ENCODE results near the gene KLF13. TPM values are rescaled to one million over a fixed set of nuclear protein-coding genes. Genes with fewer than 3 reads are reported as not detected.

The KLF13 gene
- total RNA-seq, 4 donors from 2014 or later: 50.8 to 151 (median 98.7) TPM

DNA sequence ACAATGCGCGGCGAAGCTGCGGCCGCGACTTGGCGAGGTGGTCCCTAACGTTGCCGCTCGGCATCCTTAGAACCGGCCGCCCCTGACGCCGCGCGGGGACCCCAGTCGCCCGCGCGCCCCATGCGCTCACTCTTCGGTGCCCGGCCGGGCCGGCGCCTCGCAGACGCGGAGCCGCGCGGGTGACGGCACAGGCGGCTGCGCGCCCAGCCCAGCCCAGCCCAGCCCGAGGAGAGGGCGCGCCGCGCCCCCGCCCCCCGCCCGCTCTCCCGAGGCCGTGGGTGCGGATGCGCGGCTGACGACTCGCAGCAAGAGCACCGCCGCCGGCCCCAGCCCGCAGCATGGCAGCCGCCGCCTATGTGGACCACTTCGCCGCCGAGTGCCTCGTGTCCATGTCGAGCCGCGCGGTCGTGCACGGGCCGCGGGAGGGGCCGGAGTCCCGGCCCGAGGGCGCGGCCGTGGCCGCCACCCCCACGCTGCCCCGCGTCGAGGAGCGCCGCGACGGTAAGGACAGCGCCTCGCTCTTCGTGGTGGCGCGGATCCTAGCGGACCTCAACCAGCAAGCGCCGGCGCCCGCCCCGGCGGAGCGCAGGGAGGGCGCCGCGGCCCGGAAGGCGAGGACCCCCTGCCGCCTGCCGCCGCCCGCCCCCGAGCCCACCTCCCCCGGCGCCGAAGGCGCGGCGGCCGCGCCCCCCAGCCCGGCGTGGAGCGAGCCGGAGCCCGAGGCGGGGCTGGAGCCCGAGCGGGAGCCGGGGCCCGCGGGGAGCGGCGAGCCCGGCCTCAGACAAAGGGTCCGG, 437 bp downstream of the KLF13 start:
- 0% methylated on average over 2 of the region's 130 CpGs; no CpG with 5 or more reads in 1 of the 2 donors for WGBS, 2 donors
- TF ChIP-seq, protein P1, sequence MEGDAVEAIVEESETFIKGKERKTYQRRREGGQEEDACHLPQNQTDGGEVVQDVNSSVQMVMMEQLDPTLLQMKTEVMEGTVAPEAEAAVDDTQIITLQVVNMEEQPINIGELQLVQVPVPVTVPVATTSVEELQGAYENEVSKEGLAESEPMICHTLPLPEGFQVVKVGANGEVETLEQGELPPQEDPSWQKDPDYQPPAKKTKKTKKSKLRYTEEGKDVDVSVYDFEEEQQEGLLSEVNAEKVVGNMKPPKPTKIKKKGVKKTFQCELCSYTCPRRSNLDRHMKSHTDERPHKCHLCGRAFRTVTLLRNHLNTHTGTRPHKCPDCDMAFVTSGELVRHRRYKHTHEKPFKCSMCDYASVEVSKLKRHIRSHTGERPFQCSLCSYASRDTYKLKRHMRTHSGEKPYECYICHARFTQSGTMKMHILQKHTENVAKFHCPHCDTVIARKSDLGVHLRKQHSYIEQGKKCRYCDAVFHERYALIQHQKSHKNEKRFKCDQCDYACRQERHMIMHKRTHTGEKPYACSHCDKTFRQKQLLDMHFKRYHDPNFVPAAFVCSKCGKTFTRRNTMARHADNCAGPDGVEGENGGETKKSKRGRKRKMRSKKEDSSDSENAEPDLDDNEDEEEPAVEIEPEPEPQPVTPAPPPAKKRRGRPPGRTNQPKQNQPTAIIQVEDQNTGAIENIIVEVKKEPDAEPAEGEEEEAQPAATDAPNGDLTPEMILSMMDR (IDR thresholded peaks at IDR 0.05): no peak
- peak in 1 of 2 donors; percentile 53 for TF ChIP-seq POLR2A (IDR thresholded peaks at IDR 0.05)
- intact Hi-C loops (cut with DNase I; ENCODE audit: low total_unique reads): loop anchor here (5.0 kb wide), 2 partner anchors 40 to 110 kb away; no protein-coding TSS in a partner anchor
- DNase-seq (ENCODE audit: low spot score in 2 of 2): peak in 1 of 2 donors; percentile 93
- peak overlapping the region; percentile 58 for H3K4me3 ChIP-seq (ENCODE audit: low read depth, poor library complexity, severe bottlenecking)

DNA sequence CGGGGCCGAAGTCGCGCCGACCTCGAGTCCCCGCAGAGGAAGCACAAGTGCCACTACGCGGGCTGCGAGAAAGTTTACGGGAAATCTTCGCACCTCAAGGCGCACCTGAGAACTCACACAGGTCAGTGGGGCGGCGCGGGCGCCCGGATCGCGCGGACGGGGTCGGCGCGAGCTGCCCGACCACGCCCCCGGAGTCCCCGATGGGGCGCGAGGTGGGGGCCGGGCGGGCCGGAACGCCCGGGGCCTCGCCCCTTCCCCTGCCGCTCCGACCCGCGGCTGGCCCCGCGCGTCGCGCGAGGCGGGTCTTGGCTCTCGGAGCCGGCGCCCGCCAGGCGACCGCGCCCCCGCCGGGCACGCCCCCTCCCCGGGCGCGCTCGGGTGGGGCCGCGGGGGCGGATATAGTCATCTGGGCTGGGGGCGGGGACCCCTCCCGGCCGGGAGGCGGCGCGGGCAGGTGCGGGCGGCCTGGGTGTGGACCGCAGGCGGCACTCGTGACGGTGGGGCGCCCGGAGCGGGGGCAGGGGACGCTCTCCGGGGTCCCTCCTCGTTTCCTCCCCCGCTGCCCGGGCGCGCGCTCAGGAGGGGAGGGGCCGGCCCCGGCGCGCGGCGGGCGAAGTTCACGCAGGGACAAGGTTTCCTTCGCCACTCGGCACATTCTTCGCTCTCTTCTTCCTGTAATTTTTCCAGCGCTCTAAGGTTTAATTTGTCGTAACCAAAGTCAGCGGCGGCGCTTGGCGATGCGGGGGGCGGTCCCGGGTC, 1.2 kb downstream of the KLF13 start:
- WGBS, 2 donors: 0 to 1% methylated on average over 19 to 35 of the region's 108 CpGs
- H3K4me3 ChIP-seq (ENCODE audit: low read depth, poor library complexity, severe bottlenecking): peak overlapping the region; percentile 58
- TF ChIP-seq POLR2A (IDR thresholded peaks at IDR 0.05): no peak
- TF ChIP-seq, protein P1 (IDR thresholded peaks at IDR 0.05): no peak
- peak in 1 of 2 donors; percentile 94 for DNase-seq (ENCODE audit: low spot score in 2 of 2)
- intact Hi-C loops (cut with DNase I; ENCODE audit: low total_unique reads): loop anchor here (5.0 kb wide), 2 partner anchors 39 to 111 kb away; no protein-coding TSS in a partner anchor

DNA sequence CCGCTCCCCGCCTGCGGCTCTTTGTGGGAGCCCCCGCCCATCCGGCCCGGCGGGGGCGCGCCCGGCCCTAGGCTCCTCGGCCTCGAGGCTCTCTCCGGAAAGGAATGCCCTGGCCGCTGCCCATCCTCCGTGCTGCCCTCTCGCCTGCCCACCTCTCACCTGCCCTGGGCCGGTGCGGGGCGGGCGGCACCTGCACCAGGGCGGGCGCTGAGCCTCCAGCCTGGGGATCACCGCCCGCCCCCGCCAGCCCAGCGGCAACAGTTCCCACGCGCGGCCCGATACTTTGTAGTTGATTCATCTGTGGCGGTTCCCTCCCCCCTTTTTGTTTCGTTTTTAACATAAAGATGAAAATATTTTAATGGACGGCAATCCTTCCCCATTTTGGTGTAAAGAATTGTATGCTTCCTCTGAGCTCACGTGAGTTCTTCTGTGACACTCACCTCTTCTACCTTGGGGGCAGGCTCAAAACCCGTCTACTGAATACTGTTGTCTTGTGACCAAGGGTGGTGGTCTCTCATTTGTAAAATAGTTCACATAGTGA, 1.9 kb downstream of the KLF13 start:
- WGBS, 2 donors: 0 to 1% methylated on average over 24 to 35 of the region's 35 CpGs
- intact Hi-C loops (cut with DNase I; ENCODE audit: low total_unique reads): loop anchor here (5.0 kb wide), 2 partner anchors 39 to 111 kb away; no protein-coding TSS in a partner anchor
- TF ChIP-seq POLR2A (IDR thresholded peaks at IDR 0.05): no peak
- TF ChIP-seq, protein P1 (IDR thresholded peaks at IDR 0.05): no peak
- H3K4me3 ChIP-seq (ENCODE audit: low read depth, poor library complexity, severe bottlenecking): peak overlapping the region; percentile 58
- no peak for DNase-seq (ENCODE audit: low spot score in 2 of 2)

DNA sequence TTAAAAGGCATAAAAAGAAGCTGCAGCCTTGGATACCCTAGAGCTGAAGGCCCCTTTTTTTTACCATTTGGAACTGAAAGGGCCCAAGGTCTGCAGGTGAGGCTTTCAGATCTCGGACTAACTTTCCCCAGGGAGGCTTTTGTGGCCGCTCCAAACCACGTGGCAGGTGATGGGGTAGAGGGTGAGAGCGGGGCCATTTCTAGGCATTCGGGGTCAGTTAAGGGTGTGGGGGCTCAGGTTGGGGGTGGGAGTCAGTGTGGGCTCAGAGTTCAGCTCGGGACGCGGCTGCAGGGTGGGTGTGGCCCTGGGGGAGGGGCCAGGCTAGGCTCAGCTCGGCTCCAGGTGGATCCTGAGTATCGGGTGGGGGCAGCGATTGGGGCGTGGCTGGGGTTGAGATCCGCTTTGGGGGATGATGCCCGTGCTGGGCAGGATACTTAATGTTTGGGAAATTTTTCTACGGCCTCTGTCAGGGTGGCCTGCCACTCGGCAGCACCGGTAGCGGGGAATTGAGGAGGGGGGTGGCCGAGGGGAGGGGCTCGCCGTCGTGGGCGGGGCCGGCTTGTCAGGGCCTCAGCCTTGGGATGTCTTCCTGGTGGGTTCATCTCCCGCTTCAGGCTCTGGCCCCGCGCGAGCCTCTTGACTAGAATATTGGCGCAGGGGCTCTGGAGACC, 2.5 kb downstream of the KLF13 start:
- peak overlapping the region; percentile 58 for H3K4me3 ChIP-seq (ENCODE audit: low read depth, poor library complexity, severe bottlenecking)
- WGBS, 2 donors: 10 to 11% methylated on average over 28 to 29 of the region's 29 CpGs
- intact Hi-C loops (cut with DNase I; ENCODE audit: low total_unique reads): loop anchor here (5.0 kb wide), 2 partner anchors 38 to 112 kb away; no protein-coding TSS in a partner anchor
- no peak for TF ChIP-seq POLR2A (IDR thresholded peaks at IDR 0.05)
- TF ChIP-seq, protein P1 (IDR thresholded peaks at IDR 0.05): no peak
- no peak for DNase-seq (ENCODE audit: low spot score in 2 of 2)

DNA sequence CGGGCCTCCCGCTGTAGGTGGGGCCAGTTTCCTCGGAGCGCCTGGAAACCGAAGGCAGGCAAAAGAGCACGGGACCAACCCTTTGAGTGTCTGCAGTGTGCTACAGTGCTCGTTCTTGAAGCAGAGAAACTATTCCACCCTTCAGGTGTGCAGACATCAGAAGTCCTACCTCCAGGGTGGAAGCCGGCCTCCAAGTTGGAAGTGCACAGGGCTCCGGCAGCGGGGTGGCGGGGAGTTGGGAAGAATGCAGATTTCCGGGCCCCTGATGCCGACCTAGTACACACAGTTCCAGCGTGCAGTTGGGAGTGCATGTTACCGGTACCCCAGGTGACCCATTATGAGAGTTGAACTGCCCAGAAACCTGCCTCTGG, 3.0 kb downstream of the KLF13 start:
- no peak for DNase-seq (ENCODE audit: low spot score in 2 of 2)
- WGBS, 2 donors: 18 to 44% methylated on average over 11 to 15 of the region's 15 CpGs
- H3K4me3 ChIP-seq (ENCODE audit: low read depth, poor library complexity, severe bottlenecking): no peak overlapping the region
- no peak for TF ChIP-seq POLR2A (IDR thresholded peaks at IDR 0.05)
- TF ChIP-seq, protein P1 (IDR thresholded peaks at IDR 0.05): no peak
- intact Hi-C loops (cut with DNase I; ENCODE audit: low total_unique reads): loop anchor here (5.0 kb wide), 2 partner anchors 38 to 112 kb away; no protein-coding TSS in a partner anchor
